H9 (cell line): Measurements from ENCODE around the gene DCDC2. TPM values are rescaled to one million over a fixed set of nuclear protein-coding genes. Genes with fewer than 3 reads are reported as not detected.

Experiments used
- DNase-seq: peaks from one replicate; pipeline ENCODE4 v3.0.0-alpha.2; 2017
- H2AFZ ChIP-seq: one replicate; pipeline ENCODE4 v1.6.1; 2013; ENCODE audit warnings: mild to moderate bottlenecking, low read length, control low read depth, moderate library complexity
- H2AK5ac ChIP-seq: 2 replicates; pipeline ENCODE4 v1.6.1; 2013; ENCODE audit warnings: low read length, control low read depth, mixed read lengths; ENCODE audit not compliant: insufficient read length
- H2BK120ac ChIP-seq: one replicate; pipeline ENCODE4 v1.6.1; 2013; ENCODE audit warnings: low read depth, mild to moderate bottlenecking, low read length, control low read depth, inconsistent platforms; ENCODE audit not compliant: poor library complexity, severe bottlenecking
- H2BK12ac ChIP-seq: 2 replicates; pipeline ENCODE4 v1.6.1; 2013; ENCODE audit warnings: low read length, control low read depth, mixed read lengths, low read depth; ENCODE audit not compliant: insufficient read length
- H2BK15ac ChIP-seq: 2 replicates; pipeline ENCODE4 v1.6.1; 2013; ENCODE audit warnings: low read depth, low read length, control low read depth
- H2BK20ac ChIP-seq: one replicate; pipeline ENCODE4 v1.6.1; 2013; ENCODE audit warnings: low read depth, mild to moderate bottlenecking, low read length, control low read depth, inconsistent platforms; ENCODE audit not compliant: poor library complexity, severe bottlenecking
- H2BK5ac ChIP-seq: 2 replicates; pipeline ENCODE4 v1.6.1; 2013; ENCODE audit warnings: low read length, control low read depth, mixed read lengths; ENCODE audit not compliant: insufficient read length
- H3K14ac ChIP-seq: 2 replicates; pipeline ENCODE4 v1.6.1; 2013; ENCODE audit warnings: low read length, control low read depth; ENCODE audit not compliant: insufficient read depth
- H3K18ac ChIP-seq: 2 replicates; pipeline ENCODE4 v1.6.1; 2013; ENCODE audit warnings: low read depth, mild to moderate bottlenecking, mixed read lengths, low read length, control low read depth; ENCODE audit not compliant: insufficient read length
- H3K23ac ChIP-seq: 2 replicates; pipeline ENCODE4 v1.6.1; 2013; ENCODE audit warnings: low read length, control low read depth, mixed read lengths, low read depth; ENCODE audit not compliant: insufficient read length
- H3K23me2 ChIP-seq: 2 replicates; pipeline ENCODE4 v1.6.1; 2013; ENCODE audit warnings: low read depth, mild to moderate bottlenecking, mixed read lengths, low read length, control low read depth; ENCODE audit not compliant: insufficient read length, poor library complexity, severe bottlenecking
- H3K27ac ChIP-seq: 2 replicates; pipeline ENCODE4 v1.5.1; 2013; ENCODE audit warnings: low read length, control low read depth, mixed read lengths, low read depth; ENCODE audit not compliant: insufficient read length
- H3K27me3 ChIP-seq: 2 replicates; pipeline ENCODE4 v1.6.1; 2013; ENCODE audit warnings: low read length, control low read depth, inconsistent platforms; ENCODE audit not compliant: insufficient read depth
- H3K4ac ChIP-seq: 2 replicates; pipeline ENCODE4 v1.6.1; 2013; ENCODE audit warnings: low read depth, mild to moderate bottlenecking, control low read depth, inconsistent platforms, low read length, moderate library complexity
- H3K4me1 ChIP-seq: 2 replicates; pipeline ENCODE4 v1.6.1; 2013; ENCODE audit warnings: low read length, control low read depth, inconsistent platforms; ENCODE audit not compliant: insufficient read depth
- H3K4me2 ChIP-seq: 2 replicates; pipeline ENCODE4 v1.6.1; 2013; ENCODE audit warnings: low read length, control low read depth, mixed read lengths; ENCODE audit not compliant: insufficient read length, insufficient read depth
- H3K56ac ChIP-seq: 2 replicates; pipeline ENCODE4 v1.6.1; 2013; ENCODE audit warnings: low read depth, mild to moderate bottlenecking, mixed read lengths, low read length, control low read depth; ENCODE audit not compliant: insufficient read length
- H3K79me1 ChIP-seq: 2 replicates; pipeline ENCODE4 v1.6.1; 2013; ENCODE audit warnings: low read depth, mild to moderate bottlenecking, moderate library complexity, low read length, control low read depth, inconsistent platforms; ENCODE audit not compliant: insufficient read depth, poor library complexity, severe bottlenecking
- H3K79me2 ChIP-seq: 2 replicates; pipeline ENCODE4 v1.6.1; 2013; ENCODE audit warnings: low read length, control low read depth, inconsistent platforms; ENCODE audit not compliant: insufficient read depth
- H3K9ac ChIP-seq: 2 replicates; pipeline ENCODE4 v1.6.1; 2013; ENCODE audit warnings: low read length, control low read depth, mixed read lengths; ENCODE audit not compliant: insufficient read length; ENCODE audit errors: extremely low read depth
- H3K9me3 ChIP-seq: one replicate; pipeline ENCODE4 v1.6.1; 2013; ENCODE audit warnings: low read depth, low read length, inconsistent platforms; ENCODE audit not compliant: control insufficient read depth
- H3T11ph ChIP-seq: one replicate; pipeline ENCODE4 v1.6.1; 2013; ENCODE audit warnings: mild to moderate bottlenecking, low read length, control low read depth, inconsistent platforms
- H4K20me1 ChIP-seq: one replicate; pipeline ENCODE4 v1.6.1; 2013; ENCODE audit not compliant: control insufficient read depth, insufficient read length, insufficient read depth
- H4K5ac ChIP-seq: 2 replicates; pipeline ENCODE4 v1.6.1; 2013; ENCODE audit warnings: low read depth, mild to moderate bottlenecking, mixed read lengths, low read length, control low read depth; ENCODE audit not compliant: insufficient read length
- H4K8ac ChIP-seq: replicated peaks from 2 replicates; pipeline ENCODE4 v1.6.1; 2013; ENCODE audit warnings: low read length, control low read depth, mixed read lengths, low read depth; ENCODE audit not compliant: insufficient read length
- H4K91ac ChIP-seq: 2 replicates; pipeline ENCODE4 v1.6.1; 2013; ENCODE audit warnings: low read depth, mild to moderate bottlenecking, moderate library complexity, mixed read lengths, low read length, control low read depth; ENCODE audit not compliant: insufficient read length
- H3K27ac Mint-ChIP-seq, 3 experiments: 2 replicates in 2 of 3; 3 replicates in 1 of 3; pipeline ENCODE4 v1.8.0; 2020 to 2021; ENCODE audit warnings: mixed read lengths in 3 of 3, mild to moderate bottlenecking in 1 of 3, moderate library complexity in 1 of 3
- H3K27me3 Mint-ChIP-seq: 2 replicates; pipeline ENCODE4 v1.8.0; 2021; ENCODE audit warnings: low read depth, mild to moderate bottlenecking, moderate library complexity, mixed read lengths
- H3K36me3 Mint-ChIP-seq, 3 experiments: 2 replicates in 2 of 3; 3 replicates in 1 of 3; pipeline ENCODE4 v1.8.0; 2020 to 2021; ENCODE audit warnings: low read depth in 3 of 3, mixed read lengths in 3 of 3; ENCODE audit not compliant: insufficient read depth in 1 of 3
- H3K4me1 Mint-ChIP-seq, 2 experiments: 2 replicates each; pipeline ENCODE4 v1.8.0; 2020; ENCODE audit warnings: mixed read lengths in 2 of 2
- H3K4me3 Mint-ChIP-seq, 2 experiments: 2 replicates in 1 of 2; 3 replicates in 1 of 2; pipeline ENCODE4 v1.8.0; 2020 to 2021; ENCODE audit warnings: mild to moderate bottlenecking in 2 of 2, mixed read lengths in 2 of 2, moderate library complexity in 1 of 2
- H3K9me3 Mint-ChIP-seq, 2 experiments: 2 replicates in 1 of 2; 3 replicates in 1 of 2; pipeline ENCODE4 v1.8.0; 2020; ENCODE audit warnings: mild to moderate bottlenecking in 2 of 2, mixed read lengths in 2 of 2, moderate library complexity in 1 of 2
- WGBS: extraction: QIAGEN DNeasy Blood & Tissue Kit; methylation state at CpG from one replicate; pipeline ENCODE4 v1.1.7; 2013; ENCODE audit warnings: missing lambda C conversion rate, low lambda C conversion rate, mixed read lengths; ENCODE audit not compliant: insufficient read length; ENCODE audit errors: extremely low coverage; 5-methylcytosine and 5-hydroxymethylcytosine counted together
- total RNA-seq: library from RNA; stranded (reverse); gene quantifications from 2 replicates; pipeline ENCODE4 v1.2.1, GENCODE V29; 2021
- TF ChIP-seq, protein P1 (sequence below): fragments of 200-600 bp; sonication (generic); conservative IDR thresholded peaks from 3 replicates; pipeline ENCODE4 v1.8.0; 2021; ENCODE audit warnings: antibody characterized with exemption, mild to moderate bottlenecking

DCDC2 gene
- total RNA-seq, 1 experiment from 2014 or later = 0.59 TPM

DNA sequence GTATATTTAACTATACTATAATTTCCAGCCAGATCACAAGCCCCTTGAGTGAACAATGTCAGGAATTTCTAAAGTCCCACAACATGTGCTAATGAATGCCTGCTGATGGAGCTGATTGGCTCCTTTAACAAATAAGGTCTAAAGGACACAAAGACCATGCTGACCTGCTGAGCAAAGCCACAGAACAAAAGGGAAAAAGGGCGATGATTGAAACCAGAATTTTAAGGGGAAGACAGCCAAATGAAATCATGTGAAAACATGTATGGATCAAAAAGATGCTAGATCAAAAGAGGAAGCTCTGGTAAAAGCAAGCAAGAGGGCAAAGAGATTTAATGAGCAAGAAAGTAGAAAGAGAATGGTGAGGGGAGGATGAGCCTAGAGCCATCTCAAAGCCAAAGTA is 105.6 kb downstream of the DCDC2 start:
- no peak overlapping the region for H3K18ac ChIP-seq
- WGBS = no CpG with 5 or more reads among the region's 1 CpG

More for the DNA sequence above, 105.6 kb downstream of the DCDC2 start:
- Histone ChIP-seq H3K9me3 (no peaks in the 10 kb centered on the region), H4K91ac (no peak overlapping the region), H4K5ac (no peak overlapping the region), H3T11ph (no peak overlapping the region), H3K9ac (no peak overlapping the region), H3K14ac (no peak overlapping the region), H2BK15ac (no peak overlapping the region), H3K79me2 (no peaks in the 10 kb centered on the region), H3K23ac (no peak overlapping the region), H3K79me1 (no peaks in the 10 kb centered on the region), H2BK12ac (no peak overlapping the region), H3K56ac (no peak overlapping the region), H2BK120ac (no peak overlapping the region), H2BK5ac (no peak overlapping the region), H4K20me1 (no peaks in the 10 kb centered on the region), H3K4me1 (peaks cover 6% of the 10 kb centered on the region; the same call in 1 of the 2 replicates), H3K4ac (no peak overlapping the region), H3K23me2 (no peaks in the 10 kb centered on the region), H3K27me3 (no peaks in the 10 kb centered on the region), H4K8ac (no peak overlapping the region), H3K27ac (no peak overlapping the region), H3K4me2 (no peak overlapping the region), H2AK5ac (no peak overlapping the region), H2BK20ac (no peak overlapping the region), H2AFZ (no peak overlapping the region)
- TF ChIP-seq, protein P1, sequence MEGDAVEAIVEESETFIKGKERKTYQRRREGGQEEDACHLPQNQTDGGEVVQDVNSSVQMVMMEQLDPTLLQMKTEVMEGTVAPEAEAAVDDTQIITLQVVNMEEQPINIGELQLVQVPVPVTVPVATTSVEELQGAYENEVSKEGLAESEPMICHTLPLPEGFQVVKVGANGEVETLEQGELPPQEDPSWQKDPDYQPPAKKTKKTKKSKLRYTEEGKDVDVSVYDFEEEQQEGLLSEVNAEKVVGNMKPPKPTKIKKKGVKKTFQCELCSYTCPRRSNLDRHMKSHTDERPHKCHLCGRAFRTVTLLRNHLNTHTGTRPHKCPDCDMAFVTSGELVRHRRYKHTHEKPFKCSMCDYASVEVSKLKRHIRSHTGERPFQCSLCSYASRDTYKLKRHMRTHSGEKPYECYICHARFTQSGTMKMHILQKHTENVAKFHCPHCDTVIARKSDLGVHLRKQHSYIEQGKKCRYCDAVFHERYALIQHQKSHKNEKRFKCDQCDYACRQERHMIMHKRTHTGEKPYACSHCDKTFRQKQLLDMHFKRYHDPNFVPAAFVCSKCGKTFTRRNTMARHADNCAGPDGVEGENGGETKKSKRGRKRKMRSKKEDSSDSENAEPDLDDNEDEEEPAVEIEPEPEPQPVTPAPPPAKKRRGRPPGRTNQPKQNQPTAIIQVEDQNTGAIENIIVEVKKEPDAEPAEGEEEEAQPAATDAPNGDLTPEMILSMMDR = no peak
- no peaks in the 10 kb centered on the region for H3K27me3 Mint-ChIP-seq
- peaks cover 9 to 13% of the 10 kb centered on the region in 2 experiments for H3K9me3 Mint-ChIP-seq
- H3K36me3 Mint-ChIP-seq = peaks cover 2 to 10% (median 6%) of the 10 kb centered on the region in 3 experiments; a peak in 5 of 7 replicates
- no peak overlapping the region for H3K4me3 Mint-ChIP-seq
- H3K4me1 Mint-ChIP-seq = peaks cover 38 to 39% of the 10 kb centered on the region in 2 experiments
- DNase-seq = no peak
- peak overlapping the region; percentile 82 to 96 (median 84); a peak in 6 of 7 replicates for H3K27ac Mint-ChIP-seq
